ENCODE results near the gene COX19. TPM values are rescaled to one million over a fixed set of nuclear protein-coding genes. Genes with fewer than 3 reads are reported as not detected.

Gene COX19
- total RNA-seq, 1 experiment from 2014 or later: 37.4 TPM

- H3K27me3 Mint-ChIP-seq (ENCODE audit: unreplicated experiment): no peaks in the 10 kb centered on the region
- CTCF ChIA-PET: interaction anchor here (0.7 to 1.3 kb wide), 4 partner anchors 9 to 312 kb away, joined by 3 to 9 read pairs (median 6); no protein-coding TSS in a partner anchor
- DNase-seq: peak; percentile 92
- intact Hi-C loops (cut with micrococcal nuclease; ENCODE audit: unreplicated experiment): loop anchor here (1.0 kb wide), 1 partner anchor 26 kb away; no protein-coding TSS in a partner anchor
- H3K9me3 Mint-ChIP-seq (ENCODE audit: low read depth, unreplicated experiment): no peaks in the 10 kb centered on the region
- peak overlapping the region; percentile 85 for H3K27ac Mint-ChIP-seq (ENCODE audit: unreplicated experiment)
- TSS peak; percentile 49 for BruUV-seq (replicated peaks)
- no peak for TF ChIP-seq CTCF (IDR thresholded peaks at IDR 0.05; ENCODE audit: unreplicated experiment)
- peak overlapping the region; percentile 45 for H3K4me3 Mint-ChIP-seq (ENCODE audit: low read depth, unreplicated experiment)
- peaks cover 84% of the 10 kb centered on the region for H3K36me3 Mint-ChIP-seq (ENCODE audit: insufficient read depth, unreplicated experiment)
- H3K4me1 Mint-ChIP-seq (ENCODE audit: low read depth, unreplicated experiment): peaks cover 75% of the 10 kb centered on the region
These were observed 52.0 kb downstream of the COX19 start for GRCh38 chr7:923108-924041.

GRCh38 chr7:922334-923107, 52.8 kb downstream of the COX19 start:
- H3K4me1 Mint-ChIP-seq (ENCODE audit: low read depth, unreplicated experiment): peaks cover 67% of the 10 kb centered on the region
- TF ChIP-seq CTCF (IDR thresholded peaks at IDR 0.05; ENCODE audit: unreplicated experiment): no peak
- no peaks in the 10 kb centered on the region for H3K27me3 Mint-ChIP-seq (ENCODE audit: unreplicated experiment)
- CTCF ChIA-PET: interaction anchor here (1.1 to 1.3 kb wide), 3 partner anchors 8 to 30 kb away, joined by 5 to 9 read pairs (median 8); no protein-coding TSS in a partner anchor
- peaks cover 84% of the 10 kb centered on the region for H3K36me3 Mint-ChIP-seq (ENCODE audit: insufficient read depth, unreplicated experiment)
- H3K4me3 Mint-ChIP-seq (ENCODE audit: low read depth, unreplicated experiment): peak overlapping the region; percentile 45
- H3K27ac Mint-ChIP-seq (ENCODE audit: unreplicated experiment): peak overlapping the region; percentile 85
- DNase-seq: no peak
- intact Hi-C loops (cut with micrococcal nuclease; ENCODE audit: unreplicated experiment): no loop called here
- no TSS peak for BruUV-seq (replicated peaks)
- H3K9me3 Mint-ChIP-seq (ENCODE audit: low read depth, unreplicated experiment): no peaks in the 10 kb centered on the region

- CTCF ChIA-PET: no interaction called here
- BruUV-seq (replicated peaks): no TSS peak
- no peaks in the 10 kb centered on the region for H3K27me3 Mint-ChIP-seq (ENCODE audit: unreplicated experiment)
These were observed 53.6 kb downstream of the COX19 start for GRCh38 chr7:921581-922333.

More at GRCh38 chr7:921581-922333, 53.6 kb downstream of the COX19 start:
- intact Hi-C loops (cut with micrococcal nuclease; ENCODE audit: unreplicated experiment): no loop called here
- DNase-seq: no peak
- Mint-ChIP-seq H3K4me3 (ENCODE audit: low read depth, unreplicated experiment) (peak overlapping the region; percentile 45), H3K27ac (ENCODE audit: unreplicated experiment) (peak overlapping the region; percentile 85), H3K36me3 (ENCODE audit: insufficient read depth, unreplicated experiment) (peaks cover 80% of the 10 kb centered on the region), H3K4me1 (ENCODE audit: low read depth, unreplicated experiment) (peaks cover 60% of the 10 kb centered on the region), H3K9me3 (ENCODE audit: low read depth, unreplicated experiment) (no peaks in the 10 kb centered on the region)
- no peak for TF ChIP-seq CTCF (IDR thresholded peaks at IDR 0.05; ENCODE audit: unreplicated experiment)
